Spinal cord (tissue), 10 donors: ENCODE results near the gene BICDL1. TPM values are rescaled to one million over a fixed set of nuclear protein-coding genes. Genes with fewer than 3 reads are reported as not detected.
"Not testable (repeated sequence)": the region's sequence is repeated elsewhere in the genome, so short reads cannot be mapped to it uniquely, and the experiment has no call there.

ENCODE experiments used
- DNase-seq, 6 donors: peaks; one replicate each; pipeline versions ENCODE4 v3.0.0 to v3.0.0-alpha.2; 2013 to 2015; ENCODE audit warnings: low spot score in 6 of 6, low read depth in 4 of 6
- H3K27ac ChIP-seq: one replicate; pipeline ENCODE4 v1.5.1; 2013; ENCODE audit warnings: low read depth, low read length, control low read depth
- H3K27me3 ChIP-seq: one replicate; pipeline ENCODE4 v1.6.1; 2013; ENCODE audit warnings: low read length; ENCODE audit not compliant: control insufficient read depth, insufficient read depth
- H3K36me3 ChIP-seq: one replicate; pipeline ENCODE4 v1.6.1; 2013; ENCODE audit warnings: low read length; ENCODE audit not compliant: control insufficient read depth, insufficient read depth
- H3K4me1 ChIP-seq: one replicate; pipeline ENCODE4 v1.6.1; 2013; ENCODE audit warnings: low read length; ENCODE audit not compliant: control insufficient read depth, insufficient read depth
- H3K4me3 ChIP-seq: one replicate; pipeline ENCODE4 v1.5.1; 2013; ENCODE audit warnings: low read depth, low read length, control low read depth
- H3K9me3 ChIP-seq: one replicate; pipeline ENCODE4 v1.6.1; 2013; ENCODE audit warnings: low read length; ENCODE audit not compliant: control insufficient read depth, insufficient read depth
- WGBS: methylation state at CpG from one replicate; pipeline ENCODE4 v1.1.5; 2013; ENCODE audit warnings: missing lambda C conversion rate; ENCODE audit not compliant: insufficient coverage; 5-methylcytosine and 5-hydroxymethylcytosine counted together
- polyA plus RNA-seq, 2 donors: library from polyadenylated mRNA; unstranded; fragments of 120-200 nt; gene quantifications; one replicate each; pipeline ENCODE4 v1.2.1, GENCODE V29; 2013; ENCODE audit not compliant: insufficient read length in 2 of 2
- total RNA-seq, 2 donors: library from RNA; depleted of rRNA in 1 of 2; stranded (reverse); fragments of 120-200 nt in 1 of 2; fragments of >200 nt in 1 of 2; gene quantifications; one replicate each; pipeline versions ENCODE4 v1.2.3 to v1.2.4, GENCODE V29; 2013 to 2014
- donor health status: healthy.

Gene BICDL1
- total and polyA plus RNA-seq, 4 donors: 11.7 to 55.1 (median 30.1) TPM

- H3K4me1 ChIP-seq, DNase-seq, H3K4me3 ChIP-seq, H3K27ac ChIP-seq, H3K27me3 ChIP-seq, H3K9me3 ChIP-seq, H3K36me3 ChIP-seq: not testable (repeated sequence)
- no CpG with 5 or more reads among the region's 5 CpGs for WGBS
Measured at GRCh38 chr12:120045367-120045766, 56.3 kb downstream of the BICDL1 start.

GRCh38 chr12:120047072-120047471, 58.0 kb downstream of the BICDL1 start:
- H3K27ac ChIP-seq: no peak overlapping the region
- no peaks in the 10 kb centered on the region for H3K9me3 ChIP-seq
- no peak overlapping the region for H3K4me3 ChIP-seq
- no peaks in the 10 kb centered on the region for H3K27me3 ChIP-seq
- H3K36me3 ChIP-seq: no peaks in the 10 kb centered on the region
- 80% methylated on average over 1 of the region's 1 CpG for WGBS
- no peak for DNase-seq
- H3K4me1 ChIP-seq: no peaks in the 10 kb centered on the region

GRCh38 chr12:120048263-120048662, 59.2 kb downstream of the BICDL1 start:
- Histone ChIP-seq H3K4me3 (no peak overlapping the region), H3K27me3 (no peaks in the 10 kb centered on the region), H3K9me3 (no peaks in the 10 kb centered on the region), H3K27ac (no peak overlapping the region), H3K36me3 (no peaks in the 10 kb centered on the region), H3K4me1 (no peaks in the 10 kb centered on the region)
- no peak for DNase-seq

- H3K27me3 ChIP-seq: no peaks in the 10 kb centered on the region
- no peaks in the 10 kb centered on the region for H3K36me3 ChIP-seq
- no peaks in the 10 kb centered on the region for H3K4me1 ChIP-seq
- H3K9me3 ChIP-seq: no peaks in the 10 kb centered on the region
- H3K27ac ChIP-seq: no peak overlapping the region
- DNase-seq: no peak
- H3K4me3 ChIP-seq: no peak overlapping the region
- WGBS: 100% methylated on average over 2 of the region's 6 CpGs
Measured at GRCh38 chr12:120049426-120049825, 60.4 kb downstream of the BICDL1 start.

GRCh38 chr12:120051535-120051934, 62.5 kb downstream of the BICDL1 start:
- no CpG with 5 or more reads among the region's 3 CpGs for WGBS
- no peaks in the 10 kb centered on the region for H3K4me1 ChIP-seq
- H3K27me3 ChIP-seq: no peaks in the 10 kb centered on the region
- no peak overlapping the region for H3K4me3 ChIP-seq
- no peak for DNase-seq
- no peak overlapping the region for H3K27ac ChIP-seq
- no peaks in the 10 kb centered on the region for H3K9me3 ChIP-seq
- no peaks in the 10 kb centered on the region for H3K36me3 ChIP-seq

GRCh38 chr12:120054293-120054692, 65.3 kb downstream of the BICDL1 start:
- DNase-seq: no peak
- WGBS: 80% methylated on average over 1 of the region's 4 CpGs
- no peak overlapping the region for H3K4me3 ChIP-seq
- no peaks in the 10 kb centered on the region for H3K36me3 ChIP-seq
- H3K27ac ChIP-seq: no peak overlapping the region
- no peaks in the 10 kb centered on the region for H3K27me3 ChIP-seq
- no peaks in the 10 kb centered on the region for H3K9me3 ChIP-seq
- H3K4me1 ChIP-seq: no peaks in the 10 kb centered on the region

GRCh38 chr12:120055231-120056000, 66.4 kb downstream of the BICDL1 start:
- WGBS: no CpG with 5 or more reads among the region's 2 CpGs

GRCh38 chr12:120056739-120057138, 67.7 kb downstream of the BICDL1 start:
- H3K9me3 ChIP-seq: no peaks in the 10 kb centered on the region
- H3K4me1 ChIP-seq: no peaks in the 10 kb centered on the region
- DNase-seq: no peak
- 71% methylated on average over 5 of the region's 5 CpGs for WGBS
- no peaks in the 10 kb centered on the region for H3K36me3 ChIP-seq
- no peak overlapping the region for H3K27ac ChIP-seq
- no peak overlapping the region for H3K4me3 ChIP-seq
- H3K27me3 ChIP-seq: no peaks in the 10 kb centered on the region

More at GRCh38 chr12:120055231-120056000, 66.4 kb downstream of the BICDL1 start:
- Histone ChIP-seq H3K4me3 (no peak overlapping the region), H3K36me3 (no peaks in the 10 kb centered on the region), H3K27me3 (no peaks in the 10 kb centered on the region), H3K27ac (no peak overlapping the region), H3K4me1 (no peaks in the 10 kb centered on the region), H3K9me3 (no peaks in the 10 kb centered on the region)
- DNase-seq: no peak

GRCh38 chr12:120060196-120060595, 71.2 kb downstream of the BICDL1 start:
- Histone ChIP-seq H3K9me3 (no peaks in the 10 kb centered on the region), H3K27ac (no peak overlapping the region), H3K4me3 (no peak overlapping the region), H3K4me1 (peaks cover 14% of the 10 kb centered on the region), H3K27me3 (no peaks in the 10 kb centered on the region), H3K36me3 (no peaks in the 10 kb centered on the region)
- no peak for DNase-seq
- WGBS: 100% methylated on average over 1 of the region's 1 CpG

- no peaks in the 10 kb centered on the region for H3K9me3 ChIP-seq
- no peak overlapping the region for H3K27ac ChIP-seq
Measured at GRCh38 chr12:120060717-120061116, 71.7 kb downstream of the BICDL1 start.

More at GRCh38 chr12:120060717-120061116, 71.7 kb downstream of the BICDL1 start:
- 0% methylated on average over 1 of the region's 5 CpGs for WGBS
- H3K36me3 ChIP-seq: peaks cover 3% of the 10 kb centered on the region
- DNase-seq: no peak
- H3K4me1 ChIP-seq: peaks cover 18% of the 10 kb centered on the region
- H3K27me3 ChIP-seq: no peaks in the 10 kb centered on the region
- no peak overlapping the region for H3K4me3 ChIP-seq
